Neural progenitor cell (in vitro differentiated cells): ENCODE measurements around the gene FDXACB1. TPM values are rescaled to one million over a fixed set of nuclear protein-coding genes. Genes with fewer than 3 reads are reported as not detected.

ENCODE experiments used
- DNase-seq: peaks from one replicate; pipeline ENCODE4 v3.0.0-alpha.2; 2016; ENCODE audit warnings: low spot score
- H2AFZ ChIP-seq: fragments of 200-600 bp; sonication (generic); replicated peaks from 2 replicates; pipeline ENCODE4 v1.6.1; 2016; ENCODE audit warnings: antibody characterized with exemption
- H3F3A ChIP-seq: fragments of 200-600 bp; sonication (generic); 2 replicates; pipeline ENCODE4 v1.6.1; 2016; ENCODE audit warnings: antibody characterized with exemption, low read depth
- H3K27ac ChIP-seq: fragments of 200-600 bp; sonication (generic); 2 replicates; pipeline ENCODE4 v1.5.1; 2016; ENCODE audit warnings: mild to moderate bottlenecking
- H3K27me3 ChIP-seq: fragments of 200-600 bp; sonication (generic); 2 replicates; pipeline ENCODE4 v1.6.1; 2016; ENCODE audit warnings: mild to moderate bottlenecking, moderate library complexity
- H3K36me3 ChIP-seq: fragments of 200-600 bp; sonication (generic); 2 replicates; pipeline ENCODE4 v1.5.1; 2016
- H3K4me1 ChIP-seq: fragments of 200-600 bp; sonication (generic); 2 replicates; pipeline ENCODE4 v1.6.1; 2016; ENCODE audit warnings: mixed run types
- H3K4me2 ChIP-seq: fragments of 200-600 bp; sonication (generic); 2 replicates; pipeline ENCODE4 v1.6.1; 2016
- H3K4me3 ChIP-seq: fragments of 200-600 bp; sonication (generic); 2 replicates; pipeline ENCODE4 v1.5.1; 2016
- H3K79me2 ChIP-seq: fragments of 200-600 bp; sonication (generic); 2 replicates; pipeline ENCODE4 v1.6.1; 2016; ENCODE audit warnings: low read depth
- H3K9ac ChIP-seq: fragments of 200-600 bp; sonication (generic); 2 replicates; pipeline ENCODE4 v1.6.1; 2016
- H3K9me3 ChIP-seq: fragments of 200-600 bp; sonication (generic); 2 replicates; pipeline ENCODE4 v1.5.1; 2016; ENCODE audit warnings: low read depth
- H4K20me1 ChIP-seq: fragments of 200-600 bp; sonication (generic); 2 replicates; pipeline ENCODE4 v1.6.1; 2016; ENCODE audit warnings: low read depth
- H3K27ac Mint-ChIP-seq: 3 replicates; pipeline ENCODE4 v1.8.0; 2021; ENCODE audit warnings: mixed read lengths
- H3K27me3 Mint-ChIP-seq: 2 replicates; pipeline ENCODE4 v1.8.0; 2022; ENCODE audit warnings: low read depth, mild to moderate bottlenecking, inconsistent platforms, moderate library complexity, mixed read lengths; ENCODE audit not compliant: insufficient read depth
- H3K36me3 Mint-ChIP-seq: 3 replicates; pipeline ENCODE4 v1.8.0; 2021; ENCODE audit warnings: mixed read lengths
- H3K4me1 Mint-ChIP-seq: 3 replicates; pipeline ENCODE4 v1.8.0; 2021; ENCODE audit warnings: mixed read lengths
- H3K4me3 Mint-ChIP-seq: 3 replicates; pipeline ENCODE4 v1.8.0; 2021; ENCODE audit warnings: mild to moderate bottlenecking, moderate library complexity, mixed read lengths
- H3K9me3 Mint-ChIP-seq: 3 replicates; pipeline ENCODE4 v1.8.0; 2020; ENCODE audit warnings: mixed read lengths
- CTCF ChIP-seq: fragments of 200-600 bp; sonication (generic); IDR thresholded peaks from 2 replicates; pipeline ENCODE4 v1.5.1; 2017; ENCODE audit warnings: antibody characterized with exemption, mild to moderate bottlenecking
- EZH2 ChIP-seq: fragments of 200-600 bp; sonication (generic); IDR thresholded peaks from 2 replicates; pipeline ENCODE4 v1.6.1; 2017; ENCODE audit warnings: antibody characterized with exemption, mild to moderate bottlenecking, moderate library complexity
- EZH2phosphoT487 ChIP-seq: fragments of 200-600 bp; sonication (generic); IDR thresholded peaks from 2 replicates; pipeline ENCODE4 v1.6.1; 2017; ENCODE audit warnings: antibody characterized with exemption
- total RNA-seq: library from RNA; depleted of rRNA; stranded (reverse); fragments of >200 nt; gene quantifications from 2 replicates; pipeline ENCODE4 v1.2.3, GENCODE V29; 2015; ENCODE audit warnings: low replicate concordance

The FDXACB1 gene
- total RNA-seq, 1 donor from 2014 or later: 6.0 TPM

GRCh38 chr11:111870113-111870512, 8.9 kb downstream of the FDXACB1 start:
- H3K9me3 Mint-ChIP-seq: no peaks in the 10 kb centered on the region
- H3K4me3 ChIP-seq: peak overlapping the region; percentile 85
- H4K20me1 ChIP-seq: no peaks in the 10 kb centered on the region
- no peaks in the 10 kb centered on the region for H3K27me3 ChIP-seq
- peaks cover 15% of the 10 kb centered on the region for H3K4me1 Mint-ChIP-seq
- no peaks in the 10 kb centered on the region for H3K9me3 ChIP-seq
- no peak for TF ChIP-seq EZH2phosphoT487
- no peak for TF ChIP-seq EZH2
- no peak for TF ChIP-seq CTCF
- peak overlapping the region; percentile 86 for H3K4me2 ChIP-seq
- H3K27ac Mint-ChIP-seq: no peak overlapping the region
- no peak overlapping the region for H3K9ac ChIP-seq
- DNase-seq: no peak
- H3K36me3 ChIP-seq: peaks cover 7% of the 10 kb centered on the region
- H2AFZ ChIP-seq: no peak overlapping the region
- no peak overlapping the region for H3K27ac ChIP-seq
- H3K4me1 ChIP-seq: no peaks in the 10 kb centered on the region
- H3K27me3 Mint-ChIP-seq: peaks cover 5% of the 10 kb centered on the region
- peaks cover 17% of the 10 kb centered on the region for H3K36me3 Mint-ChIP-seq
- H3F3A ChIP-seq: peaks cover 18% of the 10 kb centered on the region
- H3K79me2 ChIP-seq: peaks cover 7% of the 10 kb centered on the region
- H3K4me3 Mint-ChIP-seq: peak overlapping the region; percentile 46

- Histone ChIP-seq H3K4me2 (no peak overlapping the region), H3K36me3 (no peaks in the 10 kb centered on the region), H4K20me1 (no peaks in the 10 kb centered on the region), H3K4me1 (no peaks in the 10 kb centered on the region), H3F3A (no peaks in the 10 kb centered on the region), H3K79me2 (no peaks in the 10 kb centered on the region), H3K27me3 (no peaks in the 10 kb centered on the region), H3K4me3 (no peak overlapping the region), H2AFZ (no peak overlapping the region), H3K9ac (no peak overlapping the region), H3K9me3 (no peaks in the 10 kb centered on the region), H3K27ac (no peak overlapping the region)
- peaks cover 13% of the 10 kb centered on the region for H3K36me3 Mint-ChIP-seq
- H3K4me3 Mint-ChIP-seq: no peak overlapping the region
- H3K27me3 Mint-ChIP-seq: no peaks in the 10 kb centered on the region
- H3K9me3 Mint-ChIP-seq: no peaks in the 10 kb centered on the region
- H3K4me1 Mint-ChIP-seq: no peaks in the 10 kb centered on the region
- H3K27ac Mint-ChIP-seq: no peak overlapping the region
- DNase-seq: no peak
- no peak for TF ChIP-seq EZH2phosphoT487
- TF ChIP-seq CTCF: no peak
- no peak for TF ChIP-seq EZH2
Measured at GRCh38 chr11:111860257-111860656, 18.7 kb downstream of the FDXACB1 start.

GRCh38 chr11:111855506-111855905, 23.5 kb downstream of the FDXACB1 start:
- Histone ChIP-seq H3K36me3 (no peaks in the 10 kb centered on the region), H3K27ac (no peak overlapping the region), H3K27me3 (no peaks in the 10 kb centered on the region), H3K79me2 (no peaks in the 10 kb centered on the region), H3K9me3 (no peaks in the 10 kb centered on the region), H3K4me2 (no peak overlapping the region), H2AFZ (no peak overlapping the region), H3K9ac (no peak overlapping the region), H4K20me1 (no peaks in the 10 kb centered on the region), H3K4me1 (no peaks in the 10 kb centered on the region), H3K4me3 (no peak overlapping the region), H3F3A (peaks cover 5% of the 10 kb centered on the region)
- H3K27me3 Mint-ChIP-seq: no peaks in the 10 kb centered on the region
- peaks cover 20% of the 10 kb centered on the region for H3K36me3 Mint-ChIP-seq
- no peak for DNase-seq
- no peak for TF ChIP-seq EZH2
- no peak for TF ChIP-seq CTCF
- H3K4me1 Mint-ChIP-seq: no peaks in the 10 kb centered on the region
- H3K27ac Mint-ChIP-seq: no peak overlapping the region
- no peak overlapping the region for H3K4me3 Mint-ChIP-seq
- H3K9me3 Mint-ChIP-seq: no peaks in the 10 kb centered on the region

GRCh38 chr11:111852103-111852502, 26.9 kb downstream of the FDXACB1 start:
- Mint-ChIP-seq H3K4me3 (no peak overlapping the region), H3K4me1 (peaks cover 8% of the 10 kb centered on the region), H3K27me3 (no peaks in the 10 kb centered on the region), H3K9me3 (no peaks in the 10 kb centered on the region), H3K27ac (no peak overlapping the region), H3K36me3 (peaks cover 25% of the 10 kb centered on the region)
- H3K9me3 ChIP-seq: no peaks in the 10 kb centered on the region
- H3K4me2 ChIP-seq: no peak overlapping the region
- DNase-seq: no peak
- H3K27me3 ChIP-seq: no peaks in the 10 kb centered on the region
- no peaks in the 10 kb centered on the region for H3K79me2 ChIP-seq
- H4K20me1 ChIP-seq: no peaks in the 10 kb centered on the region
- TF ChIP-seq EZH2phosphoT487: no peak
- no peak for TF ChIP-seq EZH2
- TF ChIP-seq CTCF: no peak
- no peak overlapping the region for H3K9ac ChIP-seq
- H3K4me3 ChIP-seq: no peak overlapping the region
- H3K36me3 ChIP-seq: no peaks in the 10 kb centered on the region
- peaks cover 2% of the 10 kb centered on the region for H3K4me1 ChIP-seq
- no peak overlapping the region for H3K27ac ChIP-seq
- peaks cover 5% of the 10 kb centered on the region for H3F3A ChIP-seq
- H2AFZ ChIP-seq: no peak overlapping the region
